ENCODE results near the gene ZNF282.
"Not testable (repeated sequence)": the region's sequence is repeated elsewhere in the genome, so short reads cannot be mapped to it uniquely, and the experiment has no call there.

Gene ZNF282

DNA sequence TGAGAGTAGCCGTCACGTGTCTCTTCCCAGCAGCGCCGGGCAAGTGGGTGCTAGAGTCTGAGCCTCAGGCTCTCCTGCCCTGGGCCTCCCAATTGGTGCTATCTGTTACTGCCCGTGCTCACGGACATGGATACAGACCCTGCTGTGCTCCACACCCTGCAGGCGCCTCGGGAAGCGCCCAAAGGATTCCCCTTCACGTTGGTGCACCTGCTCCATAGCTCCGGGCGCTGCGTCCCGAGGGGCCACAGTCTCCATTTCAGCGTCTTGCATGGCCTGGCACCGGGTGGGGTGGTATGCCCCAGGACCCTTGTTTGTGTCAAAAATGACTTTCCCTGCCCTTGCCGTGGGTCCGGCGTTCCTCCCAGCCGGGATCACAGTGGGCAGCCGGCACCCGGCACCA, 30.3 kb downstream of the ZNF282 start:
- no peak for DNase-seq

DNA sequence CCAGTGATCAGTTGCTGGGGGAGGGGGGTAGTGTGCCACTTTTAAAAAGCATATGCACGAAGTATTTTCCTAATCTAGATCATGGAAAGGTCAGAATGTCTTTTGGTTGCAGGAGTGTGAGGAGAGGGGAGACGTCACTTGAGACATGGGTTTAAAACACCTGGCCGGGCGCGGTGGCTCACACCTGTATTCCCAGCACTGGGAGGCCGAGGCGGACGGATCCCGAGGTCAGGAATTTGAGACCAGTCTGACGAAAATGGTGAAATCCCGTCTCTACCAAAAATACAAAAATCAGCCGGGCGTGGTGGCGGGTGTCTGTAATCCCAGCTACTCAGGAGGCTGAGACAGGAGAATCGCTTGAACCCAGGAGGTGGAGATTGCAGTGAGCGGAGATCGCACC, 31.0 kb downstream of the ZNF282 start:
- DNase-seq, result not testable (repeated sequence)

DNA sequence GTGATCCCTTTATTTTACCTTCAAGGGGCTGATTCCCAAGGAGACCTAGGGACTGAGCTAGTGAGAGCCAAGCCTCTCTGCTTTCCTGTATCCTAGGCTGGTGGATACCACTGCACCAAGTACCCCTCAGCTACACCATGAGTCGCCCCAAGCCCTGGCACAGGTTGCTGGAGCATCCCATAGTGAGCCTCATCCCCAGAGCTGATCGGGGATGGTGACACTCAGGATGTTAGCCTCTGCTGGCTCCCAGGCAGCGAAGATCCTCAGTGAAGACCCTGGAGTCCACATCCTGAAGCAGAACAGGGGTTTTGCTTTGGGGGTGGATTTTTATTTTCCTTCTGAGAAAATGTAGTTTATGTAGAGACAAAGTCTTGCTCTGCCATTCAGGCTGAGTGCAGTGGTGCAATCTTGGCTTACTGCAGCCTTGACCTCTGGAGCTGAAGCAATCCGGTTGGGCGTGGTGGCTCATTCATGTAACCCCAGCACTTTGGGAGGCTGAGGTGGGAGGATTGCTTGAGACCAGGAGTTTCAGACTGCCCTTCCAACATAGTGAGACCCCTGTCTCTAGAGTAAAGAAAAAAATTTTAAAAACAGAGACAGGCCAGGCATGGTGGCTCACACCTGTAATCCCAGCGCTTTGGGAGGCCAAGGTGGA, 31.6 kb downstream of the ZNF282 start:
- DNase-seq, result no peak

DNA sequence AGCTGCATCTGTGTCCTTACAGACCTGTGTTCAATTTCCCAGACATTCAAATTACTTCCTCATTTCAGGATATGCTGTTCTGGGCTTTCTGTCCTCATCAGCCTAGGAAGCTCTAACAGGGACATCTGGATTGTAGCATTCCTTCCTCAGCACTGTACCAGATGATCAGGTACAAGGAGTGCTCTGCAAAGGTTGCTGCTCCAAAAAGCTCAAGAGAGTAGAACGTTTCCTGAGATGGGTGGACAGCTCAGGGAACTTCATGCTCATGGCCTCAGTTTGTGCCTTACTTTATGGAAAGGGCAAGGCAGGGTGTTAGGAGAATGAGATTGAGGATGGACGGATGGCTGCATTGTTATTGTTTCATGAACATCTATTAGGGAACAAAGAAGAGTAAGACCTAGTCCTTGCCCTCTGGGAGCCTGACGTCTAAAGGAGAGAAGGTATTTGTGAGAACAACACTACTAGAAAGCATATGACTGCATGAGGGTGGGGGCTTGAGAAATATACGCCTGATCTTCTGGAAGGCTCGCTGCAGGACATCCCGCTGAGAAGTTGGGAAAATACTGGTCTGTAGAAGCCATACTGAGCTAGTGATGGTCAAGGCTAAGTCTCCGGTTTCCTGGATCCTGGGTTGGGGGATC, 33.6 kb downstream of the ZNF282 start:
- DNase-seq, result no peak

DNA sequence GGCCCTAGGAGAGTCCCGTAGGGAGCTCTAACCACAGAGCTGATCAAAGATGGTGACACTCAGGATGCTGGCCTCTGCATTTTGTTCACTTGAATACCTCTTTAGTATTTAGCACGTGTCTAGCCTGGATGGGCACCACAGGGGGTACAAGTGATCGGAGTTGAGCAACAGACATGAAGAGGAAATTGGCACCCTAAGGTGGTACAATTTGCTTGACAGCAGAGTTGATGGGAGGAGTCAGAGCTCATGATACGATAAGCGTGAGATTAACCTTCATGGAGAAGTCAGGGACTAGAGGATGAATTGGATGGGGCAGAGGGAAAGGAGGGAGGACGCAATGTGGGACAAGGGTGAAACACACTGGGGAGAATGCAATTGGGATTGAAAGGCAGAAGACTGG, 34.2 kb downstream of the ZNF282 start:
- no peak for DNase-seq

GRCh38 chr7:149232362-149232761, 37.0 kb downstream of the ZNF282 start:
- no peak for DNase-seq

- peak; percentile 91 for DNase-seq
These were observed 38.4 kb downstream of the ZNF282 start for GRCh38 chr7:149233655-149234204.

GRCh38 chr7:149237502-149237901, 42.2 kb downstream of the ZNF282 start:
- no peak for DNase-seq

GRCh38 chr7:149238051-149238450, 42.7 kb downstream of the ZNF282 start:
- DNase-seq, result no peak

GRCh38 chr7:149239345-149240143, 44.2 kb downstream of the ZNF282 start, which contains the start of gene ZNF212:
TSS of gene ZNF212 (plus strand) at chr7:149239651. CDS start at chr7:149239779, 128 bp downstream.
- DNase-seq, result peak; percentile 84

GRCh38 chr7:149240637-149241036, 45.3 kb downstream of the ZNF282 start:
- DNase-seq, result no peak

GRCh38 chr7:149241696-149242095, 46.4 kb downstream of the ZNF282 start:
- DNase-seq, result no peak

DNA sequence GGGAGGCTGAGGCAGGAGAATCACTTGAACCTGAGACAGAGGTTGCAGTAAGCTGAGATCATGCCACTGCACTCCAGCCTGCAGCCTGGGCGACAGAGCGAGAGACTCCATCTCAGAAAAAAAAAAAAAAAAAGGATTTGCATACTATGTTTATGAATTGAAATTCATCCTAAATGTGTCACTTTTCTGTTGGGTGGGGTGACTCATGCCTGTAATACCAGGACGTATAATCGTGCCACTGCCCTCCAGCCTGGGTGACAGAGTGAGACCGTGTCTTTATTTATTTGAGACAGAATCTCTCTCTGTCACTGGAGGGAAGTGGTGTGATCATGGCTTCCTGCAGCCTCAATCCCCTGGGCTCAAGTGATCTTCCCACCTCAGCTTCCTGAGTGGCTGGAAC, 49.9 kb downstream of the ZNF282 start:
- DNase-seq, result no peak

- DNase-seq, result no peak
These were observed 50.4 kb downstream of the ZNF282 start for GRCh38 chr7:149245744-149246143.

- DNase-seq, result no peak
These were observed 53.4 kb downstream of the ZNF282 start for GRCh38 chr7:149248777-149249176.

DNA sequence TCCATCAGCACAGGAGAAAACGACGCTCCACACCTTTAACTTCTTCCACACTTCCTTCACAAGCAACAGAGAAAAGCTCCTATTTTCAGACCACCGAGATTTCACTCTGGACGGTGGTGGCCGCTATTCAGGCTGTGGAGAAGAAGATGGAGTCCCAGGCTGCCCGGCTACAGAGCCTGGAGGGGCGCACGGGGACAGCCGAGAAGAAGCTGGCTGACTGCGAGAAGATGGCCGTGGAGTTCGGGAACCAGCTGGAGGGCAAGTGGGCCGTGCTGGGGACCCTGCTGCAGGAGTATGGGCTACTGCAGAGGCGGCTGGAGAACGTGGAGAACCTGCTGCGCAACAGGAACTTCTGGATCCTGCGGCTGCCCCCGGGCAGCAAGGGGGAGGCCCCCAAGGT, 54.8 kb downstream of the ZNF282 start:
- not testable (repeated sequence) for DNase-seq

DNA sequence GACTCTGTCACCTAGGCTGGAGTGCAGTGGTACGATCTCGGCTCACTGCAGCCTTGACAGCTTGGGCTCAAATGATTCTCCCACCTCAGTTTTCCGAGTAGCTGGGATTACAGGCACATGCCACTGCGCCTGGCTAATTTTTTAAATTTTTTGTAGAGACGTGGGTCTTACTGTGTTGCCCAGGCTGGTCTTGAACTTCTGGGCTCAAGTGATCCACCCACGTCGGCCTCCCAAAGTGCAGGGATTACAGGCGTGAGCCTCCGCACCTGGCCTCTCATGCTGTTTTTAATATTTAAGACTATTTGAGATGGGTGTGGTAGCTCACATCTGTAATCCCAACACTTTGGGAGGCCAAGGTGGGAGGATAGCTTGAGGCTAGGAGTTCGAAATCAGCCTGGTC, 56.2 kb downstream of the ZNF282 start:
- DNase-seq, result not testable (repeated sequence)

DNA sequence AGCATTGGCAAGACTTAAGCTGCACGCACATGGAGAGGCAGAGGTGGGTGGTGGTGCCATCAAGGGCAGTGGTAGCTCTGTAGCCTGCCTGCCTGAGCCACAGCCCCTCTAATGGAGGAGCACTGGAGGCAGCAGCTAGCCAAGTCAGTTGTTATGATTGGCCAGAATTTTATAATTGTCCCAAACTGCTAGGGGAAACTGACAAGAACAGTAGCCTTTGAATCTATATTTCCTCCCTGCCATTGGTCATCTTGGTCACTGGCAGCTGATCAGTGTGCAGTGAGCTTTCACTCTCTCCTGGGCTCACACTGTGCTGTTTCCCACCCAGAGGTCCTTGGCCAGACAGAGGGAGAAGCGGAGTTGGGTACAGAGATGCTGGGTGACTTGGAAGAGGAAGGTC, 57.0 kb downstream of the ZNF282 start:
- no peak for DNase-seq

DNA sequence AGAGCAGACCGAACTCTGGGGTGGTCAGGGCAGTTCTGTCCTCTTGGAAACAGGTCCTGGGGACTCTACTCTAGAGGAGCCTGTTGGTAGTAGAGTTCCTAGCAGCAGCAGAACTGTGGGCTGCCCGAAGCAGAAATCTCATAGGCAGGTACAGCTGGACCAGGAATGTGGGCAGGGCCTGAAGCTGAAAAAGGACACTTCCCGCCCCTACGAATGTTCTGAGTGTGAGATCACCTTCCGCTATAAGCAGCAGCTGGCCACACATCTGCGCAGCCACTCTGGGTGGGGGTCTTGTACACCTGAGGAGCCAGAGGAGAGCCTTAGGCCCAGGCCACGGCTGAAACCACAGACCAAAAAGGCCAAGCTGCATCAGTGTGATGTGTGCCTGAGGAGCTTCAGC, 58.3 kb downstream of the ZNF282 start:
- no peak for DNase-seq

- DNase-seq, result no peak
These were observed 59.0 kb downstream of the ZNF282 start for GRCh38 chr7:149254181-149254858.

DNA sequence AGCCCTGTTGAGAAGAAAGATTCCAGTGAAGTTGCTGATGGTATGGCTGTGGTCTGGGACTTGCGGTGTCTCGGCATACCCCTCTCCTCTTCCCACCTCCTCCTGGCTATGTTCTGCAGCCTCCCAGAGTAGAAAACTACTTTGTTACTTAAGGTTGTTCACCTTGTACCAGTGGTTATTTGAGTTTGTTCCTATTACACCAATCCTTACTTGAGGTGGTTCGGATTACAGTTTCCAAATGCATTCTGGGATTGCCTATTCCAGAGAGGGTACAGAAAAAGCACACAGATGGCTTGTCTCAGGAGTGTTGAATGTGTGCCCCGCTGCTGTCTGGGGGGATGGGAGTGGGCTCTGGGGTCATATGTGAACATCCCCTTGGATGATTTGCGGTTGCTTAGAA, 59.8 kb downstream of the ZNF282 start:
- no peak for DNase-seq

DNA sequence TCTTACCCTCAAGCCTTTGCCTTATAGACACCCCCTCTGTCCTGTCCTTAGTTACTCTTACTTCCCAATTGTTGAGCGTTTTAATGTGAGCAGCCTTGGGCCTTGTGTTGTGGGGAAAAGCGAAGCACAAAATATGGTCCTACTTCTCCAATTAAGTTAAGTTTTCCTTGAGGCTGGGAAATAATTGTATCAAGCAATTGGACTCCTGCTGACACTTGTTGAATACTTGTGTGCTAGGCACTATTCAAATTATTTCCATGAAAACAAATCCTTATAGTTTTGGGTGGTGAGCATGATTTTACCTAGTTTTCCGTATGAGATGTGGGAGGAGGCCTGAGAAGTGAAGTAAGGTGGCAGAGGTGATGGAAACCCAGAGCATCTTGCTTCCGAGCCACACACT, 61.2 kb downstream of the ZNF282 start:
- no peak for DNase-seq

GRCh38 chr7:149257146-149257545, 61.8 kb downstream of the ZNF282 start:
- DNase-seq, result peak; percentile 17
